ENCODE results near the gene SCIN.
"Not testable (repeated sequence)": the region's sequence is repeated elsewhere in the genome, so short reads cannot be mapped to it uniquely, and the experiment has no call there.

Gene SCIN

GRCh38 chr7:12552876-12553275 is 17.6 kb upstream of the SCIN start:
- no peaks in the 10 kb centered on the region for H3K4me1 ChIP-seq (ENCODE audit: control insufficient read depth, insufficient read depth, low read length)
- no peak overlapping the region for H3K9ac ChIP-seq (ENCODE audit: low read length)
- no peaks in the 10 kb centered on the region for H3K36me3 ChIP-seq (ENCODE audit: control insufficient read depth, insufficient read depth, low read length)
- no peak overlapping the region for H3K27ac ChIP-seq (ENCODE audit: low read depth, low read length)
- H3K4me3 ChIP-seq (ENCODE audit: low read length): no peak overlapping the region
- H3K27me3 ChIP-seq (ENCODE audit: control insufficient read depth, insufficient read depth, low read length): no peaks in the 10 kb centered on the region

- no peaks in the 10 kb centered on the region for H3K27me3 ChIP-seq (ENCODE audit: control insufficient read depth, insufficient read depth, low read length)
- no peak overlapping the region for H3K4me3 ChIP-seq (ENCODE audit: low read length)
- no peaks in the 10 kb centered on the region for H3K36me3 ChIP-seq (ENCODE audit: control insufficient read depth, insufficient read depth, low read length)
- H3K27ac ChIP-seq (ENCODE audit: low read depth, low read length): no peak overlapping the region
- no peak overlapping the region for H3K9ac ChIP-seq (ENCODE audit: low read length)
- H3K4me1 ChIP-seq (ENCODE audit: control insufficient read depth, insufficient read depth, low read length): no peaks in the 10 kb centered on the region
Measured at GRCh38 chr7:12553416-12553815, 17.1 kb upstream of the SCIN start.

GRCh38 chr7:12554351-12554750 is 16.2 kb upstream of the SCIN start:
- Histone ChIP-seq H3K36me3 (ENCODE audit: control insufficient read depth, insufficient read depth, low read length) (no peaks in the 10 kb centered on the region), H3K27ac (ENCODE audit: low read depth, low read length) (no peak overlapping the region), H3K4me1 (ENCODE audit: control insufficient read depth, insufficient read depth, low read length) (no peaks in the 10 kb centered on the region), H3K4me3 (ENCODE audit: low read length) (no peak overlapping the region), H3K9ac (ENCODE audit: low read length) (no peak overlapping the region), H3K27me3 (ENCODE audit: control insufficient read depth, insufficient read depth, low read length) (no peaks in the 10 kb centered on the region)

- Histone ChIP-seq H3K36me3 (ENCODE audit: control insufficient read depth, insufficient read depth, low read length) (no peaks in the 10 kb centered on the region), H3K4me1 (ENCODE audit: control insufficient read depth, insufficient read depth, low read length) (no peaks in the 10 kb centered on the region), H3K9ac (ENCODE audit: low read length) (no peak overlapping the region), H3K27me3 (ENCODE audit: control insufficient read depth, insufficient read depth, low read length) (no peaks in the 10 kb centered on the region), H3K4me3 (ENCODE audit: low read length) (no peak overlapping the region), H3K27ac (ENCODE audit: low read depth, low read length) (no peak overlapping the region)
Measured at GRCh38 chr7:12554872-12555271, 15.6 kb upstream of the SCIN start.

GRCh38 chr7:12555695-12556094 is 14.8 kb upstream of the SCIN start:
- H3K36me3 ChIP-seq (ENCODE audit: control insufficient read depth, insufficient read depth, low read length); H3K27me3 ChIP-seq (ENCODE audit: control insufficient read depth, insufficient read depth, low read length); H3K4me3 ChIP-seq (ENCODE audit: low read length); H3K9ac ChIP-seq (ENCODE audit: low read length); H3K4me1 ChIP-seq (ENCODE audit: control insufficient read depth, insufficient read depth, low read length); H3K27ac ChIP-seq (ENCODE audit: low read depth, low read length): not testable (repeated sequence)

GRCh38 chr7:12556139-12556792 is 14.3 kb upstream of the SCIN start:
- not testable (repeated sequence) for H3K4me1 ChIP-seq (ENCODE audit: control insufficient read depth, insufficient read depth, low read length); H3K4me3 ChIP-seq (ENCODE audit: low read length); H3K36me3 ChIP-seq (ENCODE audit: control insufficient read depth, insufficient read depth, low read length); H3K27me3 ChIP-seq (ENCODE audit: control insufficient read depth, insufficient read depth, low read length); H3K9ac ChIP-seq (ENCODE audit: low read length); H3K27ac ChIP-seq (ENCODE audit: low read depth, low read length)

- H3K27me3 ChIP-seq (ENCODE audit: control insufficient read depth, insufficient read depth, low read length): no peaks in the 10 kb centered on the region
- H3K36me3 ChIP-seq (ENCODE audit: control insufficient read depth, insufficient read depth, low read length): no peaks in the 10 kb centered on the region
- H3K4me1 ChIP-seq (ENCODE audit: control insufficient read depth, insufficient read depth, low read length): no peaks in the 10 kb centered on the region
- H3K27ac ChIP-seq (ENCODE audit: low read depth, low read length): no peak overlapping the region
- no peak overlapping the region for H3K4me3 ChIP-seq (ENCODE audit: low read length)
- H3K9ac ChIP-seq (ENCODE audit: low read length): no peak overlapping the region
Measured at GRCh38 chr7:12557282-12557681, 13.2 kb upstream of the SCIN start.

GRCh38 chr7:12564996-12565764 is 5.3 kb upstream of the SCIN start:
- Histone ChIP-seq H3K4me1 (ENCODE audit: control insufficient read depth, insufficient read depth, low read length) (no peaks in the 10 kb centered on the region), H3K27ac (ENCODE audit: low read depth, low read length) (no peak overlapping the region), H3K36me3 (ENCODE audit: control insufficient read depth, insufficient read depth, low read length) (no peaks in the 10 kb centered on the region), H3K9ac (ENCODE audit: low read length) (no peak overlapping the region), H3K4me3 (ENCODE audit: low read length) (no peak overlapping the region), H3K27me3 (ENCODE audit: control insufficient read depth, insufficient read depth, low read length) (no peaks in the 10 kb centered on the region)

- Histone ChIP-seq H3K36me3 (ENCODE audit: control insufficient read depth, insufficient read depth, low read length) (no peaks in the 10 kb centered on the region), H3K4me3 (ENCODE audit: low read length) (no peak overlapping the region), H3K27me3 (ENCODE audit: control insufficient read depth, insufficient read depth, low read length) (peaks cover 2% of the 10 kb centered on the region), H3K4me1 (ENCODE audit: control insufficient read depth, insufficient read depth, low read length) (peaks cover 3% of the 10 kb centered on the region), H3K9ac (ENCODE audit: low read length) (no peak overlapping the region), H3K27ac (ENCODE audit: low read depth, low read length) (no peak overlapping the region)
Measured at GRCh38 chr7:12565873-12566272, 4.6 kb upstream of the SCIN start.

GRCh38 chr7:12567015-12567414 is 3.5 kb upstream of the SCIN start:
- Histone ChIP-seq H3K4me1 (ENCODE audit: control insufficient read depth, insufficient read depth, low read length) (peaks cover 3% of the 10 kb centered on the region), H3K27me3 (ENCODE audit: control insufficient read depth, insufficient read depth, low read length) (peaks cover 2% of the 10 kb centered on the region), H3K9ac (ENCODE audit: low read length) (no peak overlapping the region), H3K27ac (ENCODE audit: low read depth, low read length) (no peak overlapping the region), H3K4me3 (ENCODE audit: low read length) (no peak overlapping the region), H3K36me3 (ENCODE audit: control insufficient read depth, insufficient read depth, low read length) (no peaks in the 10 kb centered on the region)

- Histone ChIP-seq H3K4me1 (ENCODE audit: control insufficient read depth, insufficient read depth, low read length) (peaks cover 3% of the 10 kb centered on the region), H3K9ac (ENCODE audit: low read length) (no peak overlapping the region), H3K27me3 (ENCODE audit: control insufficient read depth, insufficient read depth, low read length) (peaks cover 2% of the 10 kb centered on the region), H3K36me3 (ENCODE audit: control insufficient read depth, insufficient read depth, low read length) (no peaks in the 10 kb centered on the region), H3K4me3 (ENCODE audit: low read length) (peak overlapping the region; percentile 49), H3K27ac (ENCODE audit: low read depth, low read length) (no peak overlapping the region)
Measured at GRCh38 chr7:12569673-12570072, 847 bp upstream of the SCIN start.

- Histone ChIP-seq H3K27ac (ENCODE audit: low read depth, low read length) (no peak overlapping the region), H3K27me3 (ENCODE audit: control insufficient read depth, insufficient read depth, low read length) (peaks cover 2% of the 10 kb centered on the region), H3K4me3 (ENCODE audit: low read length) (peak overlapping the region; percentile 49), H3K9ac (ENCODE audit: low read length) (no peak overlapping the region), H3K4me1 (ENCODE audit: control insufficient read depth, insufficient read depth, low read length) (peaks cover 3% of the 10 kb centered on the region), H3K36me3 (ENCODE audit: control insufficient read depth, insufficient read depth, low read length) (no peaks in the 10 kb centered on the region)
Measured at GRCh38 chr7:12570168-12570533, 369 bp upstream of the SCIN start.

- H3K4me3 ChIP-seq (ENCODE audit: low read length): no peak overlapping the region
- H3K9ac ChIP-seq (ENCODE audit: low read length): no peak overlapping the region
- H3K27ac ChIP-seq (ENCODE audit: low read depth, low read length): no peak overlapping the region
- peaks cover 2% of the 10 kb centered on the region for H3K27me3 ChIP-seq (ENCODE audit: control insufficient read depth, insufficient read depth, low read length)
- peaks cover 3% of the 10 kb centered on the region for H3K4me1 ChIP-seq (ENCODE audit: control insufficient read depth, insufficient read depth, low read length)
- no peaks in the 10 kb centered on the region for H3K36me3 ChIP-seq (ENCODE audit: control insufficient read depth, insufficient read depth, low read length)
Measured at GRCh38 chr7:12571691-12572090, 1.2 kb downstream of the SCIN start.

Measured in rectal smooth muscle tissue (tissue), 1 donor.